ENCODE measurements around the gene CCR4. TPM values are rescaled to one million over a fixed set of nuclear protein-coding genes. Genes with fewer than 3 reads are reported as not detected.
"Not testable (repeated sequence)": the region's sequence is repeated elsewhere in the genome, so short reads cannot be mapped to it uniquely, and the experiment has no call there.

The CCR4 gene
- total RNA-seq, 1 experiment from 2014 or later = not detected

DNA sequence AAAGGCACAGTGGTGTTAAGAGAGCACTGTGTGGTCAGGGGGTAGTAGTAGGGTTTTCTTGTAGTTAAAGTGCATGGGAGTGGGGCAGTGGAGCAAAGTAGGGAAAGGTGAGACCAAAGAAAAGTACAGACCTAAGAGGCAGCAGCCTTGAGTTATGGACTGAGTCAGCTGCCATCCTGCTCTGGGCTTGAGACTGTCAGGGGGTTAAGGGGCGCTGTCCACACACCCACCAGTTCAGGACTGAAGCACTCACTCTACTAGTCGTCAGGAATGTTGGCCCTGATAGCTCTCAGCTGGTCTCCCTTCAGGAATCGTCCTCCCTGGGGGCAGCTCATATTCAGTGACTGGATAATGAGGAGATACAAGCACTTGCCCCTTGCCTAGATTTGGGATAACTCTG, 7.9 kb downstream of the CCR4 start:
- TF ChIP-seq, protein P1, sequence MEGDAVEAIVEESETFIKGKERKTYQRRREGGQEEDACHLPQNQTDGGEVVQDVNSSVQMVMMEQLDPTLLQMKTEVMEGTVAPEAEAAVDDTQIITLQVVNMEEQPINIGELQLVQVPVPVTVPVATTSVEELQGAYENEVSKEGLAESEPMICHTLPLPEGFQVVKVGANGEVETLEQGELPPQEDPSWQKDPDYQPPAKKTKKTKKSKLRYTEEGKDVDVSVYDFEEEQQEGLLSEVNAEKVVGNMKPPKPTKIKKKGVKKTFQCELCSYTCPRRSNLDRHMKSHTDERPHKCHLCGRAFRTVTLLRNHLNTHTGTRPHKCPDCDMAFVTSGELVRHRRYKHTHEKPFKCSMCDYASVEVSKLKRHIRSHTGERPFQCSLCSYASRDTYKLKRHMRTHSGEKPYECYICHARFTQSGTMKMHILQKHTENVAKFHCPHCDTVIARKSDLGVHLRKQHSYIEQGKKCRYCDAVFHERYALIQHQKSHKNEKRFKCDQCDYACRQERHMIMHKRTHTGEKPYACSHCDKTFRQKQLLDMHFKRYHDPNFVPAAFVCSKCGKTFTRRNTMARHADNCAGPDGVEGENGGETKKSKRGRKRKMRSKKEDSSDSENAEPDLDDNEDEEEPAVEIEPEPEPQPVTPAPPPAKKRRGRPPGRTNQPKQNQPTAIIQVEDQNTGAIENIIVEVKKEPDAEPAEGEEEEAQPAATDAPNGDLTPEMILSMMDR (IDR thresholded peaks at IDR 0.05; ENCODE audit: unreplicated experiment) = no peak
- Mint-ChIP-seq H3K27ac (ENCODE audit: low read depth, unreplicated experiment) (no peak overlapping the region), H3K36me3 (ENCODE audit: insufficient read depth, unreplicated experiment) (no peaks in the 10 kb centered on the region), H3K9me3 (ENCODE audit: unreplicated experiment) (no peaks in the 10 kb centered on the region), H3K4me3 (ENCODE audit: unreplicated experiment) (no peak overlapping the region), H3K4me1 (ENCODE audit: insufficient read depth, unreplicated experiment) (peaks cover 11% of the 10 kb centered on the region), H3K27me3 (ENCODE audit: insufficient read depth, unreplicated experiment) (no peaks in the 10 kb centered on the region)
- intact Hi-C loops (cut with micrococcal nuclease) = no loop called here
- no peak for DNase-seq (ENCODE audit: unreplicated experiment)
- BruUV-seq (replicated peaks) = no TSS peak
- ChIA-PET POLR2A (no interaction called here), CTCF (interaction anchor here (0.8 kb wide), 1 partner anchor 115 kb away, joined by 3 read pairs; no protein-coding TSS in a partner anchor)

DNA sequence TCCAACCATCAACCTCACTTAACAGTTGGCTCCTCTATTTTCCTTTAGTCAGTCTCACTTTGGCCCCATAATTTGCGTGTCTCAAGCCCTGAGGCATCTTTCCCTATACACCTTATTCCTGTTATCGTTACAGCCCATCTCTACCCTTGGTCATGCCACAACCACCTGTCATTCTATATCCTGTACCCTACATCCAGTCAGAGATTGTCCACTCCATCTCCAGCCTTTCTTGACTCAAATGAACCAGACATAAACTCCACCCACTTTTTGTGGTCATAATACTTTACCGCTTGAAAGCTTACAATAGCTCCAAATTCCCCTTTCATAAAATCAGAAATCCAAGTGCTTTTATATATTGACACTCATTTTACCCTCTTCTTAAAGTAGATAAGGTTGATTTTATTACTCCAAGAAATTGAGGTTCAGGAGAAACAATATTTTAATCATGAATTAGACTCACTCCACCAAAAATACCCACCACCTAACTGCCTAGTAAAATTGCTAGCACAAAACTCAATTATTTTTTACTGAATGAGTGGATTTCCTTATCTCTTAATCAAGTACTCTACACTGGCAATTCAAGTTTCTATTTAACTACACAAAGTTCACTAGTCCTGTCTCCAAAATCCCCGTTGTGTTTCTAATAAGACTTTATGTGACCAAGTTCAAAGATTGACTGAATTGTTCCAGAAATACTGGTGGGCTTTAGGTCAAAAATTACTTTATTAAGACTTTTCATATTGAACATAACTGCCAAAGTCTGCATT, 9.1 kb downstream of the CCR4 start:
- Mint-ChIP-seq H3K9me3 (ENCODE audit: unreplicated experiment) (peaks cover 8% of the 10 kb centered on the region), H3K4me3 (ENCODE audit: unreplicated experiment) (no peak overlapping the region), H3K36me3 (ENCODE audit: insufficient read depth, unreplicated experiment) (no peaks in the 10 kb centered on the region), H3K4me1 (ENCODE audit: insufficient read depth, unreplicated experiment) (peaks cover 11% of the 10 kb centered on the region), H3K27ac (ENCODE audit: low read depth, unreplicated experiment) (no peak overlapping the region), H3K27me3 (ENCODE audit: insufficient read depth, unreplicated experiment) (no peaks in the 10 kb centered on the region)
- POLR2A ChIA-PET = interaction anchor here (1.2 kb wide), 1 partner anchor 16 kb away, joined by 4 read pairs; no protein-coding TSS in a partner anchor
- TF ChIP-seq, protein P1 (IDR thresholded peaks at IDR 0.05; ENCODE audit: unreplicated experiment) = no peak
- no TSS peak for BruUV-seq (replicated peaks)
- no peak for DNase-seq (ENCODE audit: unreplicated experiment)
- CTCF ChIA-PET = interaction anchor here (0.6 to 0.7 kb wide), 2 partner anchors 15 to 228 kb away, joined by 3 read pairs; no protein-coding TSS in a partner anchor
- intact Hi-C loops (cut with micrococcal nuclease) = no loop called here

DNA sequence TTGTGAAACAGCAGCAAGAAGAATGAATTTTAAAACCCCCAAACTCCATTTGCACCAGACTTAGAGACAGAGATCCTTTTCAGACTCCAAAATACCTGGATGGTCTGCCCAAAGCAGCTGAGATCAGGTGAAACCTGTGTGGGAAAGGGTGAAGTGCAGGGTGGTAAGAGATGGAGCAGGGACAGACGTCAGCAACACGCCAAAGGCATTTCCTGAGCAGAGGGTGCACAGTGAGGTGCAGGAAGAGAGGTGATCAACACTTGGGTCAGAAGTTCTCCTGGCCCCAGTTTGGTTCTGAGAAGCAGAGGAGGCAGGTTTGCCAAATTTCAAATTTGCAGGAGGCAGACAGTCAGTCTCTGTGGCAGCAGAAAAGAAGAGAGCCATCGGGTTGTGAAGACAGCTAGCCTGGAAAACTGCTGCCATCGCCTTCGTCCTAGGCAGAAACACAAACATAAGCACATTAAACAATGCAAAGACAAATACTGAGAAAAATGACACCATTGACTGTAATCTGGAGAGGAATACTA, 9.8 kb downstream of the CCR4 start:
- H3K27me3 Mint-ChIP-seq (ENCODE audit: insufficient read depth, unreplicated experiment) = no peaks in the 10 kb centered on the region
- no peaks in the 10 kb centered on the region for H3K36me3 Mint-ChIP-seq (ENCODE audit: insufficient read depth, unreplicated experiment)
- peaks cover 11% of the 10 kb centered on the region for H3K4me1 Mint-ChIP-seq (ENCODE audit: insufficient read depth, unreplicated experiment)
- H3K4me3 Mint-ChIP-seq (ENCODE audit: unreplicated experiment) = no peak overlapping the region
- BruUV-seq (replicated peaks) = no TSS peak
- TF ChIP-seq, protein P1 (IDR thresholded peaks at IDR 0.05; ENCODE audit: unreplicated experiment) = no peak
- intact Hi-C loops (cut with micrococcal nuclease) = no loop called here
- no peak overlapping the region for H3K27ac Mint-ChIP-seq (ENCODE audit: low read depth, unreplicated experiment)
- POLR2A ChIA-PET = interaction anchor here (1.2 kb wide), 1 partner anchor 15 kb away, joined by 4 read pairs; no protein-coding TSS in a partner anchor
- peaks cover 8% of the 10 kb centered on the region for H3K9me3 Mint-ChIP-seq (ENCODE audit: unreplicated experiment)
- no peak for DNase-seq (ENCODE audit: unreplicated experiment)
- CTCF ChIA-PET = interaction anchor here (0.6 to 1.3 kb wide), 4 partner anchors 14 to 229 kb away, joined by 3 read pairs; no protein-coding TSS in a partner anchor

GRCh38 chr3:32963871-32964270, 12.4 kb downstream of the CCR4 start:
- Mint-ChIP-seq H3K27ac (ENCODE audit: low read depth, unreplicated experiment) (no peak overlapping the region), H3K9me3 (ENCODE audit: unreplicated experiment) (peaks cover 17% of the 10 kb centered on the region), H3K27me3 (ENCODE audit: insufficient read depth, unreplicated experiment) (no peaks in the 10 kb centered on the region), H3K4me1 (ENCODE audit: insufficient read depth, unreplicated experiment) (peaks cover 6% of the 10 kb centered on the region), H3K36me3 (ENCODE audit: insufficient read depth, unreplicated experiment) (no peaks in the 10 kb centered on the region), H3K4me3 (ENCODE audit: unreplicated experiment) (no peak overlapping the region)
- intact Hi-C loops (cut with micrococcal nuclease) = no loop called here
- ChIA-PET CTCF (no interaction called here), POLR2A (no interaction called here)
- DNase-seq (ENCODE audit: unreplicated experiment) = no peak
- TF ChIP-seq, protein P1 (IDR thresholded peaks at IDR 0.05; ENCODE audit: unreplicated experiment) = no peak
- BruUV-seq (replicated peaks) = no TSS peak

DNA sequence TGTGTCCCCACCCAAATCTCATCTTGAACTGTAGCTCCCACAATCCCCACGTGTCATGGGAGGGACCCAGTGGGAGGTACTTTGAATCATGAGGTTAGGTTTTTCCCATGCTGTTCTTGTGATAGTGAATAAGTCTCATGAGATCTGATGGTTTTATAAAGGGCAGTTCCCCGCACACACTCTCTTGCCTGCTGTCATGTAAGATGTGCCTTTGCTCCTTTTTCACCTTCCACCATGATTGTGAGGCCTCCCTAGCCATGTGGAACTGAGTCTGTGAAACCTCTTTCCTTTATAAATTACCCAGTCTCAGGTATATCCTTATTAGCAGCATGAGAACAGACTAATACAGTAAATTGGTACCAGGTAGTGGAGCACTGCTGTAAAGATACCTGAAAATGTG, 13.3 kb downstream of the CCR4 start:
- CTCF ChIA-PET; POLR2A ChIA-PET; BruUV-seq (replicated peaks); H3K27ac Mint-ChIP-seq (ENCODE audit: low read depth, unreplicated experiment); H3K4me3 Mint-ChIP-seq (ENCODE audit: unreplicated experiment); H3K27me3 Mint-ChIP-seq (ENCODE audit: insufficient read depth, unreplicated experiment); intact Hi-C loops (cut with micrococcal nuclease); DNase-seq (ENCODE audit: unreplicated experiment); H3K36me3 Mint-ChIP-seq (ENCODE audit: insufficient read depth, unreplicated experiment); H3K4me1 Mint-ChIP-seq (ENCODE audit: insufficient read depth, unreplicated experiment): not testable (repeated sequence)
- H3K9me3 Mint-ChIP-seq (ENCODE audit: unreplicated experiment) = peaks cover 17% of the 10 kb centered on the region

GRCh38 chr3:32965617-32966213, 14.3 kb downstream of the CCR4 start:
- H3K27me3 Mint-ChIP-seq (ENCODE audit: insufficient read depth, unreplicated experiment); H3K4me3 Mint-ChIP-seq (ENCODE audit: unreplicated experiment); intact Hi-C loops (cut with micrococcal nuclease); BruUV-seq (replicated peaks); POLR2A ChIA-PET; DNase-seq (ENCODE audit: unreplicated experiment); H3K36me3 Mint-ChIP-seq (ENCODE audit: insufficient read depth, unreplicated experiment); H3K4me1 Mint-ChIP-seq (ENCODE audit: insufficient read depth, unreplicated experiment); H3K27ac Mint-ChIP-seq (ENCODE audit: low read depth, unreplicated experiment): not testable (repeated sequence)
- CTCF ChIA-PET = interaction anchor here (0.6 to 1.9 kb wide), 2 partner anchors 19 to 193 kb away, joined by 3 to 6 read pairs; no protein-coding TSS in a partner anchor
- H3K9me3 Mint-ChIP-seq (ENCODE audit: unreplicated experiment) = peaks cover 17% of the 10 kb centered on the region

Measured in MCF 10A (cell line).